OCI-LY3 (cell line): ENCODE measurements around the gene WDR72.

Experiments used
- EZH2phosphoT487 ChIP-seq: fragments of 200-600 bp; shearing (Covaris generic); IDR thresholded peaks from 2 replicates; pipeline ENCODE4 v1.6.1; 2018; ENCODE audit warnings: antibody characterized with exemption, mixed run types, low read depth
- TF ChIP-seq, protein P1 (sequence below): fragments of 200-600, 300-600 bp; sonication (generic); IDR thresholded peaks from 2 replicates; pipeline ENCODE4 v1.5.1; 2014; ENCODE audit warnings: antibody characterized with exemption, low read length, low read depth

DNA sequence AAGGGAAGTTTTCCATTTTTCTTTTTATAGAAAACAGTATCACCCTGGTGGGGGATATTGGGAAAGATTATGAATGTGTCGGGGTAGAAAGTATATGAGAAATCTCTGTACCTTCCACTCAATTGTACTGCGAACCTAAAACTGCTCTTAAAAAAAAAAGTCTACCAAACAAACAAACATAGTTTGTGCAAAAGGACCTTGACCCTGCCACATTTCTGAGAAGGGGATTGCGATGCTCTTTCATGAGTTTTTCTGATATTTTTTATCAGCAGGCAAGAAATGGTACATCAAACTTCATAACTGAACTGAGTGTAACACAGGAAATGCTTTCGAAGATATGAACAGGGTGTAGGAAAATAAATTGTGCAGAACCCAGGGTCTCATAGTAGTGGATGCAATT, 286.0 kb downstream of the WDR72 start:
- TF ChIP-seq, protein P1, sequence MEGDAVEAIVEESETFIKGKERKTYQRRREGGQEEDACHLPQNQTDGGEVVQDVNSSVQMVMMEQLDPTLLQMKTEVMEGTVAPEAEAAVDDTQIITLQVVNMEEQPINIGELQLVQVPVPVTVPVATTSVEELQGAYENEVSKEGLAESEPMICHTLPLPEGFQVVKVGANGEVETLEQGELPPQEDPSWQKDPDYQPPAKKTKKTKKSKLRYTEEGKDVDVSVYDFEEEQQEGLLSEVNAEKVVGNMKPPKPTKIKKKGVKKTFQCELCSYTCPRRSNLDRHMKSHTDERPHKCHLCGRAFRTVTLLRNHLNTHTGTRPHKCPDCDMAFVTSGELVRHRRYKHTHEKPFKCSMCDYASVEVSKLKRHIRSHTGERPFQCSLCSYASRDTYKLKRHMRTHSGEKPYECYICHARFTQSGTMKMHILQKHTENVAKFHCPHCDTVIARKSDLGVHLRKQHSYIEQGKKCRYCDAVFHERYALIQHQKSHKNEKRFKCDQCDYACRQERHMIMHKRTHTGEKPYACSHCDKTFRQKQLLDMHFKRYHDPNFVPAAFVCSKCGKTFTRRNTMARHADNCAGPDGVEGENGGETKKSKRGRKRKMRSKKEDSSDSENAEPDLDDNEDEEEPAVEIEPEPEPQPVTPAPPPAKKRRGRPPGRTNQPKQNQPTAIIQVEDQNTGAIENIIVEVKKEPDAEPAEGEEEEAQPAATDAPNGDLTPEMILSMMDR: no peak
- TF ChIP-seq EZH2phosphoT487: no peak
